GM12874 (cell line): ENCODE results near the gene PPBP.

Experiments used
- CTCF ChIP-seq: IDR thresholded peaks from 2 replicates; pipeline ENCODE4 v1.5.1; 2011; ENCODE audit warnings: low read depth, mild to moderate bottlenecking, control low read depth, low read length, moderate library complexity; ENCODE audit not compliant: insufficient read depth

The PPBP gene

GRCh38 chr4:73947239-73947985 is 40.6 kb downstream of the PPBP start:
- TF ChIP-seq CTCF = no peak

- TF ChIP-seq CTCF = no peak
These were observed 42.1 kb downstream of the PPBP start for GRCh38 chr4:73945674-73946449.

GRCh38 chr4:73945140-73945539 is 42.9 kb downstream of the PPBP start:
- TF ChIP-seq CTCF = no peak

DNA sequence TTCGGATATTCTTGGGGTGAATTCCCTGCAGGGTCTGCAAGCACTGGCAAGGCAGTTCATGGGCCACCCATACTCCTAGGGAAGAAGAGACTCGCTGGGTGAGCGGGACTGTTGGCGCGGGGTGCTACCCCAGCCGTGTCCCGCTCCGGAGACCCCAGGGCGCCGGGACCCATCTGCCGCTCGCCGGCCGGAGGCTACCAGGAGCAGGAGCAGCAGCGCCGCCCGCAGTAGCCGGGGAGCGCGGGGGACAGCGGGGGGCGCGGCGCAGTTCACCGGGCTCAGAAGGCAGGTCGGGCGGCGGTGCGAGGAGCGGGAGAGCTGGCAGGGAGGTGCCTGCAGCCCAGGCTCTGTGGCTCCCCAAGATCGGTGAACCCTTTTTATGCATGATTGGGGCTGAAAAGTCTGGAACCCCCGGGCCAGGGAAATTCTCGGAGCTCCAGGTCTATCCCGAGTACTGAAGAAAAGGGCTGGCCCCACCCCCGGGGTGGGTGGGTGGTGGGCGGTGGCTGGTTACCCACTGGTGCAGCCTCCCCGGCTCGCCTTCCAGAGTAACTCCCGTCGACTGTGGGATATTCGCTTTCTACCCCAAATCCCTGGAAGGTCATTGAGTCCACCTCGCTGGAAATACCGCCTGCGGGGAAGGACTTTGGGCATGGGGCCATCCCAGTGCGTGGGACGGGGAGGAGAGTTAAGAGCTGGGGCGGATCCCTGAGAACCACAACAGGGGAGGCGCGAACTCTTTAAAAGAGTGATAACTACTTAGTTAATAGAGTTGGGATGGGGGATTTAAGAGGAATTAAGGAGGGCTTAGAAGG is 43.7 kb downstream of the PPBP start:
- no peak for TF ChIP-seq CTCF

GRCh38 chr4:73943555-73943954 is 44.4 kb downstream of the PPBP start:
- no peak for TF ChIP-seq CTCF

DNA sequence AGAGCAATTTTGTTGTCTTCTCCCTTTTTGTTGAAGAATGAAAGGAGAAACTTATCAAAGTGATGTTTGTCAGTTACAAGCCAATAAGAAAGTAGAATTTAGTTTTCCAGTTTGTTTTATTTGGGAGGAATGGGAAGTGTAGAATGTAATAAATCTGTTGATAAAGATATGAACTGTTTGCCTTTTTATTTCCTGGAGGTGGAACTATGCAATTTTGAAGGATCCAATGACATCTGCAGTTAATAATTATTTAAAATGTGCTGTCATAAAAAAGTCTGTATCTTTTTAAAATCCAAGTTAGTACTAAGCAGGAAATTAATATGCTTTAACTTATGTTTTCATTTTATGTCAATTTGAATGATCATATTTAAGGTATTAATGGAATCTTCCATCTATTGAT is 51.0 kb downstream of the PPBP start:
- TF ChIP-seq CTCF = no peak
